ENCODE data around the gene CACNG1. TPM values are rescaled to one million over a fixed set of nuclear protein-coding genes. Genes with fewer than 3 reads are reported as not detected.

The CACNG1 gene
- polyA plus RNA-seq, 2 of the 4 experiments (the other 2 are of a cell fraction), result 0.15 TPM; not detected in 1

DNA sequence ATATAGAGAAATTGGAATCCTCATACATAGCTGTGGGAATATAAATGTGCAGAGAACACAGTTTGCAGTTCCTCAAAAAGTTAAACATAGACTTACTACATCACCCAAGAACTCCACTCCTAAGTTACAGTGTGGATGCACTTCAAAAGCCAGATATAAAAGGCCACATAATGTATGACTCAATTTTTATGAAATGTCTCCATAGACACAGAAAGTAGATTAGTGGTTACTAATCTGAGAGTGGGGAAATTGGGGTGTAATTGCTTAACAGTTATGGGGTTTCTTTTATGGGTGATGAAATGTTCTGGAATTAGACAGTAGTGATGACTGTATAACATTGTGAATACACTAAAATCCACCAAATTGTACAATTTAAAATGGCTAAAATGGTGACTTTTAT lies 60.9 kb downstream of the CACNG1 start:
- Histone ChIP-seq H3K4me2 (no peak overlapping the region), H3K9me3 (no peaks in the 10 kb centered on the region), H3K4me1 (peaks cover 8% of the 10 kb centered on the region; the same call in 1 of the 3 replicates), H3K4me3 (no peak overlapping the region), H3K27ac (no peak overlapping the region)
- no peak for ATAC-seq
- no peak for FAIRE-seq
- ChIA-PET CTCF (interaction anchor here (0.6 to 1.6 kb wide), 5 partner anchors 13 to 503 kb away, joined by 3 to 5 read pairs (median 4); no protein-coding TSS in a partner anchor), POLR2A (no interaction called here)
- no peak for TF ChIP-seq ZNF302 (CRISPR knock-in tag; IDR thresholded peaks at IDR 0.05)
- TF ChIP-seq FOSL2 (IDR thresholded peaks at IDR 0.05), result 0 out of 2 replicates have a peak, but pooled peaks have one; percentile 4
- no peak for TF ChIP-seq FOSL2 (CRISPR knock-in tag; IDR thresholded peaks at IDR 0.05)
- no peak for DNase-seq (ENCODE audit: low read depth in 1 of 2, low spot score in 1 of 2)

Other genes with a start within 250 kb of the CACNG1 start
- gene CACNG5, start 209.4 kb upstream of the CACNG1 start, polyA plus RNA-seq (2011; rRNA removed), result not detected in 2 replicates
- 0.07 to 0.09 TPM in 2 of 3 replicates, not detected in the other for gene CACNG5, start 209.4 kb upstream of the CACNG1 start, polyA plus RNA-seq (2017; fragmentation: RNase III; extraction: RNeasy Plus Mini Kit Qiagen cat#74134 plus additional on column Dnase treatment)
- 6.2 and 6.9 TPM in 2 replicates for gene CACNG4, start 79.8 kb upstream of the CACNG1 start, polyA plus RNA-seq (2011; rRNA removed)
- 9.8 to 10.4 TPM (median 10.2 TPM) in 3 replicates for gene CACNG4, start 79.8 kb upstream of the CACNG1 start, polyA plus RNA-seq (2017; fragmentation: RNase III; extraction: RNeasy Plus Mini Kit Qiagen cat#74134 plus additional on column Dnase treatment)
- gene HELZ, start 200.6 kb downstream of the CACNG1 start, polyA plus RNA-seq (2011; rRNA removed), result 17.8 and 18.3 TPM in 2 replicates
- 5.6 to 6.7 TPM (median 5.7 TPM) in 3 replicates for gene HELZ, start 200.6 kb downstream of the CACNG1 start, polyA plus RNA-seq (2017; fragmentation: RNase III; extraction: RNeasy Plus Mini Kit Qiagen cat#74134 plus additional on column Dnase treatment)

All from A549 (cell line).